HT1080 (cell line): ENCODE measurements around the gene FOXO6. TPM values are rescaled to one million over a fixed set of nuclear protein-coding genes. Genes with fewer than 3 reads are reported as not detected.

ENCODE experiments used
- DNase-seq: peaks from one replicate; pipeline ENCODE4 v3.0.0-alpha.2; 2015; ENCODE audit warnings: low read depth
- total RNA-seq: library from RNA; depleted of rRNA; stranded (reverse); fragments of >200 nt; shearing (Covaris generic); gene quantifications from 2 replicates; pipeline ENCODE4 v1.2.3, GENCODE V29; 2014

FOXO6 gene
- total RNA-seq, 1 experiment from 2014 or later: 0.90 TPM

- no peak for DNase-seq
Measured at GRCh38 chr1:41365772-41366454, 4.7 kb downstream of the FOXO6 start.

- DNase-seq: no peak
Measured at GRCh38 chr1:41366455-41367287, 5.4 kb downstream of the FOXO6 start.

- DNase-seq: no peak
Measured at GRCh38 chr1:41367288-41367642, 6.0 kb downstream of the FOXO6 start.

GRCh38 chr1:41368366-41368765 is 7.1 kb downstream of the FOXO6 start:
- no peak for DNase-seq

- no peak for DNase-seq
Measured at GRCh38 chr1:41368801-41369200, 7.6 kb downstream of the FOXO6 start.

- no peak for DNase-seq
Measured at GRCh38 chr1:41369531-41369930, 8.3 kb downstream of the FOXO6 start.

GRCh38 chr1:41370225-41370624 is 9.0 kb downstream of the FOXO6 start:
- no peak for DNase-seq

- DNase-seq: no peak
Measured at GRCh38 chr1:41370756-41371420, 9.7 kb downstream of the FOXO6 start.

GRCh38 chr1:41371630-41372599 is 10.7 kb downstream of the FOXO6 start:
- peak; percentile 62 for DNase-seq

- DNase-seq: no peak
Measured at GRCh38 chr1:41372600-41372993, 11.4 kb downstream of the FOXO6 start.

- DNase-seq: no peak
Measured at GRCh38 chr1:41373373-41373772, 12.1 kb downstream of the FOXO6 start.

- DNase-seq: no peak
Measured at GRCh38 chr1:41374711-41375110, 13.5 kb downstream of the FOXO6 start.

- DNase-seq: no peak
Measured at GRCh38 chr1:41377397-41377796, 16.2 kb downstream of the FOXO6 start.

- no peak for DNase-seq
Measured at GRCh38 chr1:41378222-41378621, 17.0 kb downstream of the FOXO6 start.

- no peak for DNase-seq
Measured at GRCh38 chr1:41378999-41379737, 17.9 kb downstream of the FOXO6 start.

- DNase-seq: no peak
Measured at GRCh38 chr1:41379738-41380130, 18.5 kb downstream of the FOXO6 start.

GRCh38 chr1:41380195-41380594 is 19.0 kb downstream of the FOXO6 start:
- no peak for DNase-seq

- no peak for DNase-seq
Measured at GRCh38 chr1:41380979-41381691, 19.9 kb downstream of the FOXO6 start.

- peak; percentile 43 for DNase-seq
Measured at GRCh38 chr1:41381692-41382479, 20.7 kb downstream of the FOXO6 start.
